ENCODE measurements around the gene ZNF503.
"Not testable (repeated sequence)": the region's sequence is repeated elsewhere in the genome, so short reads cannot be mapped to it uniquely, and the experiment has no call there.

The ZNF503 gene

DNA sequence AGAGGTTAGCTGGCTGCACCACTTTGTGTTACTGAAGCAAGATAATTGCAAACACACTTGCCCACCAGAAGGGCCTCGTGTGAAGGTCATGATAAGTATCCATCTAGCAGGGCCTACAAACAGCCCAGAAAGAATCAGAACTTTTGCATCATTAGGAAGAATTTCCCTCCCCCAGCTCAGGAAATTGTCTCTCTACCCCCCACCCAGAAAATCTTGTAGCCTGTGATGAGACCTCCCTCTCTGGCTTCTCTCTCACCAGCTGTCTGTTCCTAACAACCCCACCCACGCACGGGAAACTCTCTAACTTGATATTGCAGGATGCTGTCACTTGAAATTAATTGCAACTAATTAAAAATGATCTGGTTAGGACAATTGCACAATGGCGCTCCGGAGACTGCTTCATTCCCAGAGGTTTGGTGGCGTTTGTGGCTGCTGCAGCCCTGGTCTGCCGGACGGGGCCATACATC is 34.5 kb downstream of the ZNF503 start:
- no peaks in the 10 kb centered on the region for H3K9me3 ChIP-seq (ENCODE audit: low read depth, low read length)
- no peak for DNase-seq (ENCODE audit: low read depth, low spot score)
- H3K4me3 ChIP-seq = no peak overlapping the region
- no peak for TF ChIP-seq EZH2 (IDR thresholded peaks at IDR 0.05)
- no peak for TF ChIP-seq FOXP2 (optimal IDR thresholded peaks at IDR 0.05; ENCODE audit: control extremely low read depth, extremely low read length, insufficient read depth)
- no peak for TF ChIP-seq POLR2AphosphoS5 (IDR thresholded peaks at IDR 0.05; ENCODE audit: borderline replicate concordance, low read depth, low read length)
- no peak overlapping the region for H3K9ac ChIP-seq (ENCODE audit: insufficient read length)
- H3K27ac ChIP-seq = no peak overlapping the region
- no peaks in the 10 kb centered on the region for H3K36me3 ChIP-seq (ENCODE audit: insufficient read depth, low read length)

DNA sequence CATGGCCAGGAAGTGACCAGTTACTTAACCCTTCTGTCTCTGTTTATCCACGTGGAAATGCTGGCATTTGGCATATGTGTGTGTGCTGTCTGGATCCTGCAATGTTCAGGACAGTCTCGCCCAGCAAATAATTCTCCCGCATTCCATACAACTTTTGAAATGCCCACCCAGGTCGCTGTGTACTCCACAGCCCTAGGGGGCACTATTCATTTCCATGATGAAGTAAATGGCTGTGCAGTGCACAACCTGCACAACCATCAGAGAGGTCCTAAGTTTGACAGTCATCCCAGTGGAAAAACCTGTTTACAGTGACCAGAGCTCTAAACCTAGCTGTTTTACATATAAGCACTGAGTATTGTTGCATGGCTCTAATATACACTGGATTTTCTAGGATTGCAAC is 38.1 kb downstream of the ZNF503 start:
- H3K9ac ChIP-seq (ENCODE audit: insufficient read length) = no peak overlapping the region
- no peak overlapping the region for H3K4me3 ChIP-seq
- no peak for DNase-seq (ENCODE audit: low read depth, low spot score)
- H3K27ac ChIP-seq = no peak overlapping the region
- no peaks in the 10 kb centered on the region for H3K36me3 ChIP-seq (ENCODE audit: insufficient read depth, low read length)
- TF ChIP-seq FOXP2 (optimal IDR thresholded peaks at IDR 0.05; ENCODE audit: control extremely low read depth, extremely low read length, insufficient read depth) (no peak), POLR2AphosphoS5 (IDR thresholded peaks at IDR 0.05; ENCODE audit: borderline replicate concordance, low read depth, low read length) (no peak), EZH2 (IDR thresholded peaks at IDR 0.05) (no peak)
- H3K9me3 ChIP-seq (ENCODE audit: low read depth, low read length) = no peaks in the 10 kb centered on the region

DNA sequence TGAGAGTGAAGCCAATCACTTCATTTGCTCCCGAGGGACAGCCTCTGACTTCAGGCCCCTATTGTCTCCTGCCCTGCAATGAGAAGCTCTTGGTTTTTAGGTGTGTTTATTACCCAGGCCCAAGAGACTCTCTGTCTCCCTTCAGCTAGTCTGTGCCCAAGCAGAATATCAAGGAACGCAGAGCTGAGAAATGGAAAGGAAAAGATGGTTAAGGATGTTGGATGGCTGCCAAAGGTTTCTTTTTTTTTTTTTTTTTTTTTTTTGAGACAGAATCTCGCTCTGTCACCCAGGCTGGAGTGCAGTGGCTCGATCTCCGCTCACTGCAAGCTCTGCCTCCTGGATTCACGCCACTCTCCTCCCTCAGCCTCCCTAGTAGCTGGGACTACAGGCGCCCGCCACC is 41.7 kb downstream of the ZNF503 start:
- H3K27ac ChIP-seq; H3K4me3 ChIP-seq; H3K9me3 ChIP-seq (ENCODE audit: low read depth, low read length); DNase-seq (ENCODE audit: low read depth, low spot score); H3K36me3 ChIP-seq (ENCODE audit: insufficient read depth, low read length); H3K9ac ChIP-seq (ENCODE audit: insufficient read length): not testable (repeated sequence)

DNA sequence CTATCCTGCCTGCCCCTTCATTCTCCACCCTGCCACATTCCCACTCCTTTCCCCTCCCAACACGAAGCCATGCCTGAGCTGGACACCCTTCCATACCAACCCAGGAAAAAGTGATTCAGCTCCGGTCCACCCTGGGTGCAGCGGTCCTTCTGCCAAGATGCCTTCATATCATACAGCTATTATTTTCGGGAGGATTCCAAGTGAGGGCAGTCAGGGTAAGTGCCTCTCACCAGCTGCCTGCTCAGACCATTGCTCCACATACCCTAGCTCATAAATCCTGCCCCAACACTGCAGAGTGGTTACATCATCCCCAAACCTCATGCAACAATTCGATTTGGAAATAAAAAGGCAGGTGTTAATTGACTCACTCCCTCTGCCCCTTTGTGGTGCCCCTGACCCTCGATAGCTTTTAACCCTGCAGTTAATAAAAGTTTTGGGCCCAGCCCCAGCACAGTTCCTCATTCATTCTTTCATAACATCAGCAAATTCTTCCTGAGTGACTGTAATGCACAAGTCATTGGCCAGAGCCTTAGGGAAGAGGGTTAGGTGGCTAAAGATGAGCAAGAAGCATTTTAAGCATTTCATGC is 42.6 kb downstream of the ZNF503 start:
- H3K27ac ChIP-seq = no peak overlapping the region

GRCh38 chr10:75358132-75358531 is 43.4 kb downstream of the ZNF503 start:
- Histone ChIP-seq H3K4me3 (no peak overlapping the region), H3K9ac (ENCODE audit: insufficient read length) (no peak overlapping the region), H3K36me3 (ENCODE audit: insufficient read depth, low read length) (no peaks in the 10 kb centered on the region), H3K27ac (no peak overlapping the region), H3K9me3 (ENCODE audit: low read depth, low read length) (no peaks in the 10 kb centered on the region)
- TF ChIP-seq POLR2AphosphoS5 (IDR thresholded peaks at IDR 0.05; ENCODE audit: borderline replicate concordance, low read depth, low read length) (no peak), FOXP2 (optimal IDR thresholded peaks at IDR 0.05; ENCODE audit: control extremely low read depth, extremely low read length, insufficient read depth) (no peak), EZH2 (IDR thresholded peaks at IDR 0.05) (no peak)
- no peak for DNase-seq (ENCODE audit: low read depth, low spot score)

More for the DNA sequence above, 42.6 kb downstream of the ZNF503 start:
- Histone ChIP-seq H3K4me3 (no peak overlapping the region), H3K36me3 (ENCODE audit: insufficient read depth, low read length) (no peaks in the 10 kb centered on the region), H3K9ac (ENCODE audit: insufficient read length) (no peak overlapping the region), H3K9me3 (ENCODE audit: low read depth, low read length) (no peaks in the 10 kb centered on the region)
- TF ChIP-seq POLR2AphosphoS5 (IDR thresholded peaks at IDR 0.05; ENCODE audit: borderline replicate concordance, low read depth, low read length) = no peak
- no peak for TF ChIP-seq EZH2 (IDR thresholded peaks at IDR 0.05)
- no peak for TF ChIP-seq FOXP2 (optimal IDR thresholded peaks at IDR 0.05; ENCODE audit: control extremely low read depth, extremely low read length, insufficient read depth)
- no peak for DNase-seq (ENCODE audit: low read depth, low spot score)

DNA sequence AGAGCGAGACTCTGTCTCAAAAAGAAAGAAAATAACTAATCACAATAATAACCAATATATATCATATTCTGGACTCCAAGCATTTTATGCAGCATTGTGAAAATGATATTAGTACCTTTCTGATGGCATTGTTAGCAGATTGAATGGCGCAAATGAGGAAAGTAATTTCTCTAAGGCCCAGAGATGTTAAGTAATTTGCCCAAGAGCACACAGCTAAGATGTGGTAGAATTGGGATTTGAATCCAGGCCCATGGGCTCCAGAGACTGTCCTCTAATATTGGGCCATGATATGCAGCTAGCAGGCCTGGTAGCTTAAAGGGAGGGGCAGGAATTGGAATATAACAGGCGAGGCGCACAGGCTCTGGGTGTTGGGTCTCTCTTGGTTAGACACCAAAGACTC is 44.1 kb downstream of the ZNF503 start:
- H3K27ac ChIP-seq = no peak overlapping the region
- TF ChIP-seq FOXP2 (optimal IDR thresholded peaks at IDR 0.05; ENCODE audit: control extremely low read depth, extremely low read length, insufficient read depth) = no peak

GRCh38 chr10:75356484-75356883 is 45.1 kb downstream of the ZNF503 start:
- DNase-seq (ENCODE audit: low read depth, low spot score) = no peak
- H3K4me3 ChIP-seq = no peak overlapping the region
- H3K9me3 ChIP-seq (ENCODE audit: low read depth, low read length) = no peaks in the 10 kb centered on the region
- no peak overlapping the region for H3K9ac ChIP-seq (ENCODE audit: insufficient read length)
- TF ChIP-seq POLR2AphosphoS5 (IDR thresholded peaks at IDR 0.05; ENCODE audit: borderline replicate concordance, low read depth, low read length) (no peak), EZH2 (IDR thresholded peaks at IDR 0.05) (no peak), FOXP2 (optimal IDR thresholded peaks at IDR 0.05; ENCODE audit: control extremely low read depth, extremely low read length, insufficient read depth) (no peak)
- no peak overlapping the region for H3K27ac ChIP-seq
- H3K36me3 ChIP-seq (ENCODE audit: insufficient read depth, low read length) = no peaks in the 10 kb centered on the region

More for the DNA sequence above, 44.1 kb downstream of the ZNF503 start:
- Histone ChIP-seq H3K9me3 (ENCODE audit: low read depth, low read length) (no peaks in the 10 kb centered on the region), H3K9ac (ENCODE audit: insufficient read length) (no peak overlapping the region), H3K4me3 (no peak overlapping the region), H3K36me3 (ENCODE audit: insufficient read depth, low read length) (no peaks in the 10 kb centered on the region)
- DNase-seq (ENCODE audit: low read depth, low spot score) = no peak

GRCh38 chr10:75355706-75356105 is 45.9 kb downstream of the ZNF503 start:
- Histone ChIP-seq H3K36me3 (ENCODE audit: insufficient read depth, low read length) (no peaks in the 10 kb centered on the region), H3K27ac (no peak overlapping the region), H3K9ac (ENCODE audit: insufficient read length) (no peak overlapping the region), H3K9me3 (ENCODE audit: low read depth, low read length) (no peaks in the 10 kb centered on the region), H3K4me3 (no peak overlapping the region)
- DNase-seq (ENCODE audit: low read depth, low spot score) = no peak
- no peak for TF ChIP-seq POLR2AphosphoS5 (IDR thresholded peaks at IDR 0.05; ENCODE audit: borderline replicate concordance, low read depth, low read length)
- no peak for TF ChIP-seq EZH2 (IDR thresholded peaks at IDR 0.05)
- TF ChIP-seq FOXP2 (optimal IDR thresholded peaks at IDR 0.05; ENCODE audit: control extremely low read depth, extremely low read length, insufficient read depth) = no peak

GRCh38 chr10:75353183-75353582 is 48.4 kb downstream of the ZNF503 start:
- no peak overlapping the region for H3K4me3 ChIP-seq
- TF ChIP-seq POLR2AphosphoS5 (IDR thresholded peaks at IDR 0.05; ENCODE audit: borderline replicate concordance, low read depth, low read length) (no peak), EZH2 (IDR thresholded peaks at IDR 0.05) (no peak), FOXP2 (optimal IDR thresholded peaks at IDR 0.05; ENCODE audit: control extremely low read depth, extremely low read length, insufficient read depth) (no peak)
- H3K9me3 ChIP-seq (ENCODE audit: low read depth, low read length) = no peaks in the 10 kb centered on the region
- no peaks in the 10 kb centered on the region for H3K36me3 ChIP-seq (ENCODE audit: insufficient read depth, low read length)
- H3K27ac ChIP-seq = no peak overlapping the region
- DNase-seq (ENCODE audit: low read depth, low spot score) = no peak
- no peak overlapping the region for H3K9ac ChIP-seq (ENCODE audit: insufficient read length)
